Coronary artery (tissue), 2 donors: Measurements from ENCODE around the gene NCLN.
"Not testable (repeated sequence)": the region's sequence is repeated elsewhere in the genome, so short reads cannot be mapped to it uniquely, and the experiment has no call there.

Experiments
- DNase-seq: peaks from one replicate; pipeline ENCODE4 v3.0.0-alpha.2; 2017; ENCODE audit warnings: low spot score
- H3K27ac ChIP-seq, 2 donors: fragments of 200-600 bp; sonication (generic); one replicate each; pipeline ENCODE4 v1.5.1; 2016 to 2019
- H3K4me3 ChIP-seq: fragments of 200-600 bp; sonication (generic); 2 replicates; pipeline ENCODE4 v1.5.1; 2016; ENCODE audit warnings: mild to moderate bottlenecking, moderate library complexity
- TF ChIP-seq, protein P1 (sequence below): fragments of 200-600 bp; sonication (generic); IDR thresholded peaks from one replicate; pipeline ENCODE4 v1.5.1; 2019; ENCODE audit warnings: antibody characterized with exemption

Gene NCLN

DNA sequence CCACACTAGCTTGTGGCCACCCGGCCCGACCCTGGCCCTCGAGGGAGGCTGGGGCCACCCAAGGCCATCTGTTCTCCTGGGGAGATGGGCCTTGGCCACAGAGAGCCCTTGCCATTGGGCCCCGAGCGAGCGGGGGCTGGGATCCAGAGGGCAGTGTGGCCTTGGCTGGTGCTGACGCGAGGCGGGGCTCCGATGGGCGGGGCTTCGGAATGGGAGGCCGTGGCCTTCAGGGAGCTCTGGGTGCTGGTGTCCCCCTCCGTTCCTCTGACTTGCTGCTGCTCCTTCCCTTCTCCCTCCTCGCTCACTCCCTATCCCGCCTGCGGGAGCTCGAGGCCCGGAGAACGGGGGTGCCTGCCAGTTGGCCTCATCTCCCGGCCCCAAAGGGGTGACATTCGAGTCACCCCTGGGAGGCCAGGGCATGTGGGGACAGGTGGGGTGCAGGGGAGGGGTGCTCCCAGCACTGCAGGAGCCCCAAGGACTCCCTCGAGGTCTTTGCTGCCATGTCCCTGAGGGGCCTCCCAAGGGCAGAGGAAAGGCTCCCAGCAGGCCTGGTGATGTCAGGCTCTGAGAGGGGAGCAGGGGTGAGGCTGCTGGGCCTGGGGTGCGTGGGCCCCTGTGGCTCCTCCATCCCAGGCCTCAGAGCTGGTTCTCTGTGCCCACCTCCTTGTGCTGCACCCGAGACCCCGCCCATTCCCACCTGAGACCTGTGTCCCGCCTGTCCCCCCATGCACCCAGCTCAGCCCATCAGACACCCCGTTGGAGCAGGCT, 4.2 kb downstream of the NCLN start:
- DNase-seq, result no peak
- Histone ChIP-seq H3K4me3 (no peak overlapping the region), H3K27ac (no peak overlapping the region)
- TF ChIP-seq, protein P1, sequence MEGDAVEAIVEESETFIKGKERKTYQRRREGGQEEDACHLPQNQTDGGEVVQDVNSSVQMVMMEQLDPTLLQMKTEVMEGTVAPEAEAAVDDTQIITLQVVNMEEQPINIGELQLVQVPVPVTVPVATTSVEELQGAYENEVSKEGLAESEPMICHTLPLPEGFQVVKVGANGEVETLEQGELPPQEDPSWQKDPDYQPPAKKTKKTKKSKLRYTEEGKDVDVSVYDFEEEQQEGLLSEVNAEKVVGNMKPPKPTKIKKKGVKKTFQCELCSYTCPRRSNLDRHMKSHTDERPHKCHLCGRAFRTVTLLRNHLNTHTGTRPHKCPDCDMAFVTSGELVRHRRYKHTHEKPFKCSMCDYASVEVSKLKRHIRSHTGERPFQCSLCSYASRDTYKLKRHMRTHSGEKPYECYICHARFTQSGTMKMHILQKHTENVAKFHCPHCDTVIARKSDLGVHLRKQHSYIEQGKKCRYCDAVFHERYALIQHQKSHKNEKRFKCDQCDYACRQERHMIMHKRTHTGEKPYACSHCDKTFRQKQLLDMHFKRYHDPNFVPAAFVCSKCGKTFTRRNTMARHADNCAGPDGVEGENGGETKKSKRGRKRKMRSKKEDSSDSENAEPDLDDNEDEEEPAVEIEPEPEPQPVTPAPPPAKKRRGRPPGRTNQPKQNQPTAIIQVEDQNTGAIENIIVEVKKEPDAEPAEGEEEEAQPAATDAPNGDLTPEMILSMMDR, result no peak

DNA sequence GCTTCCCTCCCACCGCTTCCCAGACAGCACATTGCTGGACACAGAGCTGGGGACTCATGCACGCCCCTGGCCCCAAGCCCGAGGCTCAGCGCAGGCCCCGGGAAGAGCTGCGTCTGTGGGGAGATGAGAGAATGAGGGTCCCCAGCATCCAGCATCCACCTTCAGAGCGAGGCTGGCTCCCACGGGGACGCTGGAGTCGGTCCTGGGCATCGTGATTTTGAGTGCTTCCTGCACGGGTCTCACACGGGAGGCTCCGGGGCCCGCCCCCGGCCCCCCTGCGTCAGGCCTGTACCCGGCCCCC, 4.7 kb downstream of the NCLN start:
- Histone ChIP-seq H3K4me3 (no peak overlapping the region), H3K27ac (no peak overlapping the region)
- TF ChIP-seq, protein P1, result no peak
- no peak for DNase-seq

DNA sequence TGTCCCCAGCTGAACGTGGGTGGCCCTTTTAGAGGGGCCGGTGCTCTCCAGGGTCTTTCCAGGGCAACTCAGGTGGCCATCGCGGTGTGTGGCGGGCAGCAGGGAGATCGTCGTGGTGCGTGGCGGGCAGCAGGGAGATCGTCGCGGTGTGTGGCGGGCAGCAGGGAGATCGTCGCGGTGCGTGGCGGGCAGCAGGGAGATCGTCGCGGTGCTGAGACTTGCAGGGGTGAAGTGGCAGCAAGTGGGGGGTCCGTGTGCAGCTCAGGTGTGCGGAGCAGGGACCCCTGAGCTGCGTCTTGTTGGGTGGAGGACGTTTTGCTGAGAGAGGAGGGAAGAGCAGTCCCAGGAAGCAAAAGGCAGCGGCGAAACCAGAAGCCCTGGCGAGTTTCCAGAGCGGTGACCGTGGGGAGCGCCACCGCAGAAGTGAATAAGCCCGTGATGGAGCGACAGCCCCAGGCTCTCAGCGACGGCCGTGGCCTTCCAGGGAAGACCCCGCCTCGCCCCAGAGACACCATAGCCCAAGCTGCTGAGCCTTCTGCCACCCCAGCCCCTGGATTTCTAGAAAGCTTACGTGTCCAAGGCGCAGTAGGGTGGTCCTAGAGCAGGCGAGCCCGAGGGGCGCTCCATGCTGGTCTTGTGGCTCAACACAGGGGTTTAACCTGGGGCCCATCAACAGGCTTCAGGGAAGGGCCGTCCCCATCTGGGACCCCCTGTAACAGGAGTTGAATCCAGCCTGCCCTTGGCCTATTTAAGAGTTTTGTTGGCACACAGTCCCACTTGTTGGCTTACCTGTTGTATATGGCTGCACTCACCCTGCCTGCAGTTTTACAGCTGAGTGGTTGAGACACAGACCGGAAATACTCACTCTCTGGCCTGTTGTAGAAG, 5.4 kb downstream of the NCLN start:
- no peak overlapping the region for H3K27ac ChIP-seq
- TF ChIP-seq, protein P1, result no peak
- DNase-seq, result no peak
- H3K4me3 ChIP-seq, result no peak overlapping the region

DNA sequence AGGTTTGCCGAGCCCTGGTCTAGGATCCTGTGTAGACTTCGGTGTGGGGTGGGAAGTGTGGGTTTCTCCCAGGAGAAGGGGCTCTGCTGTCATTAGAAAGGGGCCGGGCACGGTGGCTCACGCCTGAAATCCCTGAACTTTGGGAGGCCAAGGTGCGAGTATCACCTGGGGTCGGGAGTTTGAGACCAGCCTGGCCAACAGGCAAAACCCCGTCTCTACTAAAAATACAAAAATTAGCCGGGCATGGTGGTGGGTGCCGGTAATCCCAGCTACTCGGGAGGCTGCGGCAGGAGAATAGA, 6.0 kb downstream of the NCLN start:
- not testable (repeated sequence) for H3K27ac ChIP-seq, H3K4me3 ChIP-seq, DNase-seq

DNA sequence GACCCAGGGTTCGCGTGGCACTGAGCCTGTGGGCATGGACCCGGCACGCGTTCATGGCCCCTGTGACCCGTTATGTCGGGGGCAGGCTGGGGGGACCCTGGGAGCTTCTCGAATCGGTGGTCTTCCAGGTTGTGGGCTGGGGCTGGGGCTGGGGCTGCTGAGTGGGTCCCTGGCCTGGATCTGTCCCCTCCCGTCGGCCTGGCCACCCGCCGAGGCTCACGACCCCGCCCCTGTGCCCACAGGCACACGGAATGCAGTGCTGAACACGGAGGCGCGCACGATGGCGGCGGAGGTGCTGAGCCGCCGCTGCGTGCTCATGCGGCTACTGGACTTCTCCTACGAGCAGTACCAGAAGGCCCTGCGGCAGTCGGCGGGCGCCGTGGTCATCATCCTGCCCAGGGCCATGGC, 6.5 kb downstream of the NCLN start:
- no peak for DNase-seq
- TF ChIP-seq, protein P1, result no peak
- no peak overlapping the region for H3K4me3 ChIP-seq
- no peak overlapping the region for H3K27ac ChIP-seq

DNA sequence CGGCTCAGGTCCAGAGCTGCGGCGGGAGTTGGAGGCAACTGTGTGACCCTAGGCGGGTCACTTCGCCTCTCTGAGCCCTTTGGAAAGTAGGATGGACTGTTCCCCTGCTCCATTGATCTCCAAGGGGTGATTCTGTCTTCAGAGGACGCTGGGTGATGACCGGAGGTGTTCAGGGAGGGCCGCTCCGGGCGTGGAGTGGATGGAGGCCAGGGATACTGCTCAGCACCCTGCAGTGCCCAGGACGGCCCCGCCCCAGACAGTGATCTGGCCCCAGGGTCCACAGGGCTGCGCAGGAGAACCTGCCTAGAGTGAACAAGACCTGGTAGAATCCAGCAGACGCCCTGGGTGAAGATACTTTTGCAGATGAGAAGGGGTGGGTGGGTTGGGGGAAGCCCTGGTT, 7.0 kb downstream of the NCLN start:
- no peak overlapping the region for H3K4me3 ChIP-seq
- no peak for DNase-seq
- H3K27ac ChIP-seq, result no peak overlapping the region
- TF ChIP-seq, protein P1, result no peak

DNA sequence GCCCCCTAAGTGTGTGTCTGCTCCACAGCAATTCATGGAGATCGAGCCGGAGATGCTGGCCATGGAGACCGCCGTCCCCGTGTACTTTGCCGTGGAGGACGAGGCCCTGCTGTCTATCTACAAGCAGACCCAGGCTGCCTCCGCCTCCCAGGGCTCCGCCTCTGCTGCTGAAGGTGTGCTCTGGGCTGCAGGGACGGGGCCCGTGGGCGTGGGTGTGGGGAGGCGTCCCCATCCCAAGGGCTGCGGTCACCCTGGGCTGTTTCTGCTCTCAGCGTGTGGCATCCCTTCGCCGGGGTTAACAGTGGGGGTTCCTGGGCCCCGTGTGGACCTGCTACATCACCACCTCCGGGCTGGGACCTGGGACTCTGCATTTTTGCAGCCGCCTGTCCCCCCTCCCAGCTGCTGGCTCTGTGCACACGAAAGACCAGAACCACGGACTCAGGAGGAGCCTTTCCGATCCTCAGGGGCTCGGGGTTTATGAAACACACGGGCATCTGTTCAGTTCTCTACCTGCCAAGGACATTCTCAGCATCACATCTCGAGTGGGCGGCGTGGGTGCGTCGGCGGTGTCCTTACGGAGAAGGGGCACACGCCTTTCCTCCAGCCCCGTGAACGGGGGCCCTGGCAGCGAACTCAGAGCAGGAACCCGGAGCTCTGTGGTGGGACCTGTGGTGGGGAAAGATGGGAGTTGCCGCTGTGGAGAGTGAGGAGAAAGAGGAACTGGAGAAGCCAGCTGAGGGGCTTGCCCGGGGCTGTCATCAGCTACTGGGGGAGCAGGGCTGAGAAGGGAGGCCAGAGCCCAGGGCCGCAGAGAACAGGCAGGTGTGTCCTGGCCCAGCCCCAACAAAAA, 7.8 kb downstream of the NCLN start:
- no peak overlapping the region for H3K27ac ChIP-seq
- TF ChIP-seq, protein P1, result no peak
- H3K4me3 ChIP-seq, result no peak overlapping the region
- no peak for DNase-seq
